RPMI7951 (cell line): ENCODE data around the gene EPB41L4A. TPM values are rescaled to one million over a fixed set of nuclear protein-coding genes. Genes with fewer than 3 reads are reported as not detected.
"Not testable (repeated sequence)": the region's sequence is repeated elsewhere in the genome, so short reads cannot be mapped to it uniquely, and the experiment has no call there.

Experiments
- DNase-seq: peaks from one replicate; pipeline ENCODE4 v3.0.0-alpha.2; 2012; ENCODE audit warnings: low read depth
- total RNA-seq: library from RNA; depleted of rRNA; stranded (reverse); fragments of >200 nt; shearing (Covaris generic); gene quantifications from 2 replicates; pipeline ENCODE4 v1.2.3, GENCODE V29; 2014; rRNA removed

The EPB41L4A gene, protein sequence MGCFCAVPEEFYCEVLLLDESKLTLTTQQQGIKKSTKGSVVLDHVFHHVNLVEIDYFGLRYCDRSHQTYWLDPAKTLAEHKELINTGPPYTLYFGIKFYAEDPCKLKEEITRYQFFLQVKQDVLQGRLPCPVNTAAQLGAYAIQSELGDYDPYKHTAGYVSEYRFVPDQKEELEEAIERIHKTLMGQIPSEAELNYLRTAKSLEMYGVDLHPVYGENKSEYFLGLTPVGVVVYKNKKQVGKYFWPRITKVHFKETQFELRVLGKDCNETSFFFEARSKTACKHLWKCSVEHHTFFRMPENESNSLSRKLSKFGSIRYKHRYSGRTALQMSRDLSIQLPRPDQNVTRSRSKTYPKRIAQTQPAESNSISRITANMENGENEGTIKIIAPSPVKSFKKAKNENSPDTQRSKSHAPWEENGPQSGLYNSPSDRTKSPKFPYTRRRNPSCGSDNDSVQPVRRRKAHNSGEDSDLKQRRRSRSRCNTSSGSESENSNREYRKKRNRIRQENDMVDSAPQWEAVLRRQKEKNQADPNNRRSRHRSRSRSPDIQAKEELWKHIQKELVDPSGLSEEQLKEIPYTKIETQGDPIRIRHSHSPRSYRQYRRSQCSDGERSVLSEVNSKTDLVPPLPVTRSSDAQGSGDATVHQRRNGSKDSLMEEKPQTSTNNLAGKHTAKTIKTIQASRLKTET
- total RNA-seq: under 0.01 and 0.12 TPM in 2 replicates

DNA sequence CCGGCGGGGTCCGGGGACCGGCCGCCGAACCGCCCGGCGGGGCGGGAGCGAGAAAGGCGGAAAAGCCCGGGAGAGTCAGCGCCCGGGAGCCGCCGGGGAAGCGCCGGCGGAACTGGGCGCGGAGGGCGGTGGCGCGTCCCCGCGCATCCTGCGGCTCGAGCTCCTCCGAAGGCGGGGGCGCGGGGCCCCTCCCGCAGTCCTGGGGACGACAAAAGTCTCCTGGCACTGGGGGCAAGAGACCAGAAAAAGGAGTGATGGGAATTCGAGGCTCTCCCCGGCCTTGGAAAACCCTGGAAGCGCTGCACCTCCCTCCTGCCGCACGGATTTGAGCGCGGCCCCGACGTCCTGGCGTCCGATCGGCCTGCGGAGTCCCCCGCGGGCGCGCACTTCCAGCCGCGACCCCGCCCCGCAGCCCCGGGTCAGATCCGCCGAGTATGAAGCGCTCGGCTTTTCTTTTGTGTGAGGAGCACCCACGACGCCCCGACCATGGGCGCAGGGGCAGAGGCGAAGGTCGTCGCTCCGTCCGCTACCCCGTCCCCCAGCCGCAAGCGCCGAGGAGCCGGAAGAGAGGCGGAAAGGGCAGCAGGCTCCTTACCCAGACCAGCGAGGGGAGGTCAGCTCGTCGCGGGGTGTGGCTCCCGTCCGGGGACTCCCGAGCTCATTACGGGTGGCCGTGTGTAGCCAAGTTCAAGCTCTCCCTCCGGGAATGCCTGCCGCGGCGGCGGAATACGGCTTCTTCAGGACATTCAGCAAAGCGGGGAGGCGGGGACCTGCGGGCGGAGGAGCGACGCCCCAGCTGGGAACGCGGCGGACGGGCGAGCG, at the start of gene EPB41L4A:
TSS of gene EPB41L4A (minus strand) at position 114 of the 822 bp plus-strand sequence. CDS start 238 bp downstream, outside the sequence.
- no peak for DNase-seq

DNA sequence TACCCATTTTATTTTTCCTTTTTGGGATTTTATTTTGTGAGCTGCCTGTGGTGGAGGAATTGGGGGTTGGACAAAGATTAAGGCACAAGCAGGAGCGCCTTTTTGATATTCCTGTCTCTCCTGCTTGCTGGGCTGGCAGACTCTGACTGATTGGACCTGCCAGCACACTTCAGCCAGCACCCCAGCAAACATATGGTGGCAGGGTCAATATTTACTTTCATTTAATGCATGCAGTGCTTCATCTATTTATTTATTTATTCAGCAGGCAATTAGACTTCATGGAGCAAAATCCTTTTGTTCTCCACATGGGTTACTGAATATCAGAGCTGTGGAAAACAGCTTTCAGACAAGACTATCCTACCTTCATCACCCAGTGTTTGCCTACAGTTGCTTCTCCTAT, 48.4 kb upstream of the EPB41L4A start:
- DNase-seq: no peak

DNA sequence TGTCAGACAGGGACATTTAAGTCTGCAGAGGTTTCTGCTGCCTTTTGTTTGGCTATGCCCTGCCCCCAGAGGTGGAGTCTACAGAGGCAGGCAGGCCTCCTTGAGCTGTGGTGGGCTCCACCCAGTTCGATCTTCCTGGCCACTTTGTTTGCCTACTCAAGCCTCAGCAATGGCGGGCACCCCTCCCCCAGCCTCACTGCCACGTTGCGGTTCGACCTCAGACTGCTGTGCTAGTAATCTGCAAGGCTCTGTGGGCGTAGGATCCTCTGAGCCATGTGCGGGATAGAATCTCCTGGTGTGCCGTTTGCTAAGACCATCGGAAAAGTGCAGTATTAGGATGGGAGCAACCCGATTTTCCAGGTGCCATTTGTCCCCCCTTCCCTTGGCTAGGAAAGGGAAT, 47.2 kb upstream of the EPB41L4A start:
- DNase-seq: not testable (repeated sequence)

DNA sequence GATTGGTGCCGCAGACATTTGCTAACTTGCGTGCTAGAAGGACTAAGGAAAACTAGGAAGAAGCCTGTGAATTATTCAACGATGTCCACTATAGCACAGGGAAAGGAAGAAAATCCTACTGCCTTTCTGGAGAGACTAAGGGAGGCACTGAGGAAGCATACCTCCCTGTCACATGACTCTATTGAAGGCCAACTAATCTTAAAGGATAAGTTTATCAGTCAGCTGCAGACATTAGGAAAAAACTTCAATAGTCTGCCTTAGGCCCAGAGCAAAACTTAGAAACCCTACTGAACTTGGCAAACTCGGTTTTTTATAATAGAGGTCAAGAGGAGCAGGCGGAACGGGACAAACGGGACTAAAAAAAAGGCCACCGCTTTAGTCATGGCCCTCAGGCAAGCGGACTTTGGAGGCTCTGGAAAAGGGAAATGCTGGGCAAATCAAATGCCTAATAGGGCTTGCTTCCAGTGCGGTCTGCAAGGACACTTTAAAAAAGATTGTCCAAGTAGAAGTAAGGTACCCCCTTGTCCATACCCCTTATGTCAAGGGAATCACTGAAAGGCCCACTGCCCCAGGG, 28.2 kb upstream of the EPB41L4A start:
- peak; percentile 58 for DNase-seq

DNA sequence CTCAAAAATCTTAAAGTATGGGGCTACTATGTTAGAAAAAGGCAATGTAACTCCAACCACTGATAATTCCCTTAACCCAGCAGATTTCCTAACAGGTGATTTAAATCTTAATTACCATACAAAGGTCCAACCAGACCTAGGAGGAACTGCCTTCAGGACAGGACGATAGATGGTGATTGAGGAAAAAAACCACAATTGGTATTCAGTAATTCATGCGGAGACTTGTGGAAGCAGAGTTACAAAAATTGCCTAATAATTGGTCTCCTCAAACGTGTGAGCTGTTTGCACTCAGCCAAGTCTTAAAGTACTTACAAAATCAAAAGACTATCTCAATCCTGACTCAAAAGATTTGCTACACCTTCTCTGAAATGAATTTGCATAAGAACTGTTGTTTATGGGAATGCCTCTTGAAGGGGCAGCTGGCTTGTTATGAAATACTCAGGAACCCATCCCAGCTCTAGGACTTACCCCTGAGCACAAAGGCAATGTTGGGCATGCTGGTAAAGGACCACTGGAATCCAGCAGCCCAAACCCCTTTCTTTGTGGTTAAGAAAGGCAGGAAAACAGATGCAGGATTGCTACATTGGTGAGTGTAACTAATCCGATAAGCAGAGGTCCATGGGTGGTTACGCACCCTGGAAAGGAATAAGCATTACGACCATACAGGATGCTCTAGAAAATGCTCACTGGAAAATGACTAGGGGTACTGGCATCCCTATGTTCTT, 26.7 kb upstream of the EPB41L4A start:
- no peak for DNase-seq

DNA sequence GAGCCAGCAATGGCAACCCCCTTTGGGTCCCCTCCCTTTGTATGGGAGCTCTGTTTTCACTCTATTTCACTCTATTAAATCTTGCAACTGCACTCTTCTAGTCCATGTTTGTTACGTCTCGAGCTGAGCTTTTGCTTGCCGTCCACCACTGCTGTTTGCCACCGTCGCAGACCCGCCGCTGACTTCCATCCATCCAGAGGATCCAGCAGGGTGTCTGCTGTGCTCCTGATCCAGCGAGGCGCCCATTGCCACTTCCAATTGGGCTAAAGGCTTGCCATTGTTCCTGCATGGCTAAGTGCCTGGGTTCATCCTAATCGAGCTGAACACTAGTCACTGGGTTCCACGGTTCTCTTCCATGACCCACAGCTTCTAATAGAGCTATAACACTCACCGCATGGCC, 24.9 kb upstream of the EPB41L4A start:
- not testable (repeated sequence) for DNase-seq

DNA sequence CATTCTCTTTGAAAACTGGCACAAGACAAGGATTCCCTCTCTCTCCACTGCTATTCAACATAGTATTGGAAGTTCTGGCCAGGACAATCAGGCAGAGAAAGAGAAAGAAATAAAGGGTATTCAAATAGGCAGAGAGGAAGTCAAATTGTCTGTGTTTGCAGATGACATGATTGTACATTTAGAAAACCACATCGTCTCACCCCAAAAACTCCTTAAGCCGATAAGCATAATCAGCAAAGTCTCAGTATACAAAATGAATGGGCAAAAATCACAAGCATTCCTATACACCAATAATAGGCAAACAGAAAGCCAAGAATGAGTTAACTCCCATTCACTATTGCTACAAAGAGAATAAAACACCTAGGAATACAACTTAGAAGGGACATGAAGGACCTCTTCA, 21.0 kb upstream of the EPB41L4A start:
- no peak for DNase-seq

DNA sequence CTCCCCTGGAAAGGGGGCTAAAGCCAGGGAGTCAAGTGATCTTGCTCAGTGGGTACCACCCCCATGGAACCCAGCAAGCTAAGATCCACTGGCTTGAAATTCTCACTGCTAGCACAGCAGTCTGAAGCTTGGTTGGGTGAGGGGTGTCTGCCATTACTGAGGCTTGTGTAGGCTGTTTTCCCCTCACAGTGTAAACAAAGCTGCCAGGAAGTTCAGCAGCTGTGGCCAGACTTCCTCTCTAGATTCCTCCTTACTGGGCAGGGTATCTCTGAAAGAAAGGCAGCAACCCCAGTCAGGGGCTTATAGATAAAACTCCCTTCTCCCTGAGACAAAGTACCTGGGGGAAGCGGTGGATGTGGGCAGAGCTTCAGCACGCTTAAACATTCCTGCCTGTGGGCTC, 17.1 kb upstream of the EPB41L4A start:
- DNase-seq: no peak

DNA sequence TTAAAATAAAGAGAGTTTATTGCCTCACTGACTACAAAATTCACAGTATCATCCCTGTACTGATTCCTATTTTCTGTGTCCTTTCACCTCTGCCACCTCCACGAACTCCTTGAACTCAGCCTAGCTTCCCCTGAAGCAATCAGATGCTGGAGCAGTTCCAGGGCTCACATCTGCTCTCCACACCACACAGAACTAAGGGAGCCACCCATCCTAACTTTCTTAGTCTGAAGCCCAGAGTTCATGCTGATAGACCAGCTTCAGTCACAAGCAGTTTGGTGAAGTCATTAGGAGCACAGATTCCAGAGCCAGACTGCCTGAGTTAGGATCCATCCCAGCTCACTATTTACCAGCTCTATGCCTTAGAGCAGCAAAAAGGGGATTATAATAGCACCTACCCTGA, 15.6 kb upstream of the EPB41L4A start:
- peak; percentile 12 for DNase-seq

DNA sequence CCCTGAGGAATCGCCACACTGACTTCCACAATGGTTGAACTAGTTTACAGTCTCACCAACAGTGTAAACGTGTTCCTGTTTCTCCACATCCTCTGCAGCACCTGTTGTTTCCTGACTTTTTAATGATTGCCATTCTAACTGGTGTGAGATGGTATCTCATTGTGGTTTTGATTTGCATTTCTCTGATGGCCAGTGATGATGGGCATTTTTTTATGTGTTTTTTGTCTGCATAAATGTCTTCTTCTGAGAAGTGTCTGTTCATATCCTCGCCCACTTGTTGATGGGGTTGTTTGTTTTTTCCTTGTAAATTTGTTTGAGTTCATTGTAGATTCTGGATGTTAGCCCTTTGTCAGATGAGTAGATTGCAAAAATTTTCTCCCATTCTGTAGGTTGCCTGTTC, 7.1 kb upstream of the EPB41L4A start:
- DNase-seq: not testable (repeated sequence)

DNA sequence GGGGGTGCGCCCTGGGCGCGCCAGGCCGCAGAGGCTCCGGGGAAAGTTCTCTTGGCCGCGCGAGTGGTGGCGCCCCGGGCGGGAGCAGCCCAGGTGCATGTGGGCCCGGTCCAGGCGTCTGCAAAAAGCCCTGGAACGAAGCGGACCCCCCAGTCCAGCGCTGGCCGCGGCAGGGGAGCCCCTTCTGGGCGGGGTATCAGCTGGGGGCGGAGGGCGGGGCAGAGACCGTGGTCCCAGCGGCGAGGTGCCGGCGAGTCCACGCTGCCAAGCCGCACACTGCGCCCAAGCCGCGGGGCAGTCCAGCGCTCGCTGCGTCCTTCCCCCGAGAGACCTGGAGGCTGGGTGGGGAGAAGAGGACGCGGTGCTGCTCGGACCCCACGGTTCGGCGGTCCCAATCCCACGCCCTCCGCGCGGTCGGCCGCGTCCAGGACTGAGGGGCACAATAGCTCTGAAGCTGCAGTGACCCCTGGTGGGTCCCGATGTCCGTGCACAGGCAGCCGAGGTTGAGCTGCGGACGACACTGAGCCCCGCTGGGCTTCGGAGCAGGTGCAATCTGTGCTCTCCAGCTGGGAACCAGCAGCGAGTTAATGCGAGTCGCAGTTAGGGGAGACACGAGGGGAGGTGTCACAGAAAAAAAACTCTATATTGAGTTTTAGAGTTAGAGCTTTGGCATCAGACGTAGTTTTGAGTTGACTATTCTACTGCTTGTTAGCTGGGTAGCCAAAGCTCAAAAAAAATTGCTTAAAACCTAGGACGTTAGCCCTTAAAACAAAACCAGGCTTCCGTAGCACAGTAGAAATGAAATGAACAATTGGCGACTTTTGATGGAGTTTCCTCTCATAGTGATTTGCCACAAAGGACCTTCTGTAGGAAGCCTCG, 1.1 kb upstream of the EPB41L4A start:
- peak; percentile 29 for DNase-seq

DNA sequence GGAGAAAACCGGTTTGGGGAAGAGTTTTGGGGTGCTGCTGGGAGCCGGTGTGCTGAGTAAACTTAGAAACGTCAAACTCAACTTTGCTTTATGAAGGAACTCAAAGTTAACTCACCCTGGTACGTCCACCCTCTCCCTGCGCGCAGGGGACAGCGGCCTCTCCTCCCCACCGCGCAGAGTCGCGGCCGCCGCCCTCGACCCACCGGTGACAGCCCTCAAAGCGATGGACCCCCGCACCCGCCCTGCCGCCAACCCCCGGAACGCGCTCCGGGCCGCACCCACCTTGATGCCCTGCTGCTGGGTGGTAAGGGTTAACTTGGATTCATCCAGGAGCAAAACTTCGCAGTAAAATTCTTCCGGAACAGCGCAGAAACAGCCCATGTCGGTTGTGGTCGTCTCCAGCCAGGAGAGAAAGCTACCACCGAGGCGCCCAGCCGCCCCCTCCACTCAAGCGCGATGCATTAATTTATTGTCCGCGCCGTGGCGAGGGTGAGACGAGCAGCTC, 366 bp downstream of the EPB41L4A start:
- no peak for DNase-seq

DNA sequence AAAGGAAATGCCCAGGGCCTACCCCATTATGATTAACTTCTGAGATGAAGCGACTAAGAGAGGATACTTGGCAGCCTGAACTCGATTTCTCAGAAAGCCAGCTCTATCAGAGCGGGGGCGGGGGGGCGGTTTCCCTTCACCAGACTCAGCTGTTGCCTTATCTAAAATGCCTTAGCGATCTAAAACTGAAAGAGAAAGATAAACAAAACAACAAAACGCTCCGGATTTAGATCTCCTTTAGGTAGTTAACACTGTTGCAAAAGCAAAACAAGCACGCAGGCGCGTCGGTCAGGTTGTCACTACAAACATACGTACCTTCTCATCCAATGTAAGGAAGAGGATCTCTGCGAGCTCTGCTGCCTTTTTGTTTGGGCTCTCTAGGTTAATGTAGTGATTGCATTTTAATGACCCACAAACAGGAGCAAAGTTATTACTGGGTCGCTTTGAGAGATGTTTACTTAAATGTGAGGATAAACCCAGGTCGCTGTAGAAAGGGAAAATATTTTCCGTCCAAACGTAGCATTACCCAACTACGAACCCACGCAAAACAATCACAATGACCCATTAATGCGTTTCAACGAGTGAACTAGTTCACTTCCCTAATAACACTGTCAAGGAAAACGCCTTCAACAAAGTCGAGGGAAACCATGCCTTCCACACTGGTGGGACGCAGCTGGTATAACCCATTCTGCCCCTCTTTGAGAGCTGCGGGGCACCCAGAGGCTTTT, 982 bp downstream of the EPB41L4A start:
- DNase-seq: no peak

DNA sequence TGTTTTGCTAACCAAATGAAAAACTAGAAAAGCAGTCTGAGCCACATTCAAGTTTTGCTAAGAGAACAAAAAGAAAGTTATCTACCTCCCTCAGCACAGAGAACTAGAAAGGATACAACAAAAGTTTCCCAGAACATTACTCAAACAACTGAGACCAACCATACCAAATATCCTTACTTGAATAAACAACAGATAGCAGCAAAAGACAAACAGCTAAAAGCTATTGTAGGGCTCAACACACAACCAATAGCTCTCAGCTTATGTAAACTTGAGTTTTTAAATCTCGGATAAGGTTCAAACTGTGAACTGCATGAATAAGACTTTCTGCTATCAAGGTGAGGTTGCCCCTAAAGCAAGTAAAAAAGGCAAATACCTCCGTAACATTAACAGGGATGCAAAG, 3.5 kb downstream of the EPB41L4A start:
- no peak for DNase-seq

DNA sequence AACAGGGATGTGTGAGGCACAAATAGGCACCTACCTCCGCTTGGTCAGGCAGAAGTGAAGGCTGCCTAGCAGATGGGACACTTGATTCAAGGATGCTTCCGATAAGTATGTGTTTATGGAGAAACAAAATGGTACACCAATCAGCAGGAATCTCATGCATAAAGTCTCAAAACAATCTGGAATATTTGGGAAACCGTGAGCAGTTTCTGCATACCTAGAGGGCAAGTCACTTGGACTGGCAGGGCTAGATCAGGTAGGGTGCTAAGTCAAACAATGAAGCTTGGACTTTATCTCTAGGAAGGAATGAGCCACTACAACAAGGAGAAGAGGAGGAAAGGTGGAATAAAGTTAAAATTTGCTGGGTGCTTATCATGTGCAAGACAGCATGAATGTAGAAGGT, 5.5 kb downstream of the EPB41L4A start:
- no peak for DNase-seq

DNA sequence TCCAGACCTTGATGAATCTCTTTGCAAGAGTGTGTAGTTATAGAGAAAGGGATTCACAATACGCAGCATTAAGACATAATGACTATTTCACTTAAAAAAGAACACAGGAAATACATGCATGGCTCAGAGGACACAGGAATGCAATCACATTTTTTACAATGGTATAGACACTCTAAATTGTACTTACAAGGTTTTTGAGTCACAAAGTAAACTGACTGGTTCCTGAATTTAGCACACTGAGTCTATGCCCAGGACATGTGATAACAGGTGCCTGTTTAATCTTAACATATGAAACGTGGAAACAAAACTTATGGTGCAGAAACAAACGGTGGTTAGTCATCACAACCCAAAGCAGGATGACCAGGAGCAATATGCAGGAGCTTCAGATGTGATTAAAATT, 6.7 kb downstream of the EPB41L4A start:
- no peak for DNase-seq

DNA sequence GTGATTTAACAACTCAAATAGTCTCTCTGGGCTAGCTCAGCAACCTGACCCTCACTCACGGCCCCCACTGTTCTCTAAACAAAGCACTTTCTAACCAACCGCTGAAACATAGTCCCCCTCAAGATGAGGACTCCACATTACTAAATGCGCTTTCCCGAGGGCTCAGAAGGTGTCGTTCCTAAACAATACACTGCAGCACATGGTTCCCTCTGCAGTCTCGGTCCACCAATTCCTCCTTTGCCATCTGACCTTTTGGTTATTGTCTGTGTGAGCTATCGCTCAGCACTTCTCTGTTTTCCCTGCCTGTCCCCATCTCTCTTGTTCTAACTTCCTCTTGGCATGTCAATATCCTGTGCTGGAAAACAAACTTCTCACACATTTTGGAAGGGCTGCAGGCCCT, 7.2 kb downstream of the EPB41L4A start:
- no peak for DNase-seq

DNA sequence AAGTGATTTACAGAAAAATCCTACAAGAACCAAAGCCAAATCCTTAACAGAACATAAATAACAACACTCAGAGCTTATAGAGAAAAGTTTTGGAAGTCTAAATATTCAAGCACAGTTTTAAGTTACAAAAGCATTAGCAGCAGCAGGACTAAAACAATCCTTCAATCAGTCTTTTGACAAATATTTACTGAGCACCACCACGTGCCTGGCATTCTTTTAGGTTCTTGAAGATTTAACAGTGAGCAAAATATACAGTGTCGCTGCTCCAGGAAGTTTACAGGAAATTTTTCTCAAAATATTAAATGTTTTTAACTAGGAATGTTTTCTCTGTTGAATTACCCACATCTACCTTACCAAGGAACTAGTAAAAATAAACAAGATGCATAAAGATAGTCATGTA, 11.4 kb downstream of the EPB41L4A start:
- DNase-seq: no peak

DNA sequence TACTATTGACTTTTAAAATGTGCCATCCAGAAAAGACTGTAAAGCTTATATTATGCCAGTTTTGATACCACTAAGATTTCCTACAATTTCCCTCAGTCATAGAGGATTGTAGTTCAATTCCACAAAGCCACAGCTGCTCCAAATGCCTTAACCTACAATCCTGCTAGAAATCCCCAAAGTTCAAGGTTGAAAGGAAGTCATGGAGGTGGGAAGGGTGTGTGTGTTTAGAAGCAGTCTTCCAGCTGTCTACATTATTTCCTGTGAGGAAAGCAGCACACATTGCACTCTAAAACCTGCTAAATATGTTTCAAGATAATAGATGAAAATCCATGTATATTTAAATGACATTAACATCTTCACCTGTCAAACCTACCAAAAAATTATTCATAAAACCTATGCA, 11.8 kb downstream of the EPB41L4A start:
- DNase-seq: no peak
